WTC11 (cell line): ENCODE data around the gene LHFPL6. TPM values are rescaled to one million over a fixed set of nuclear protein-coding genes. Genes with fewer than 3 reads are reported as not detected.

ENCODE experiments used
- ATAC-seq: fragments of 200-7000 bp; cut with Tn5 transposase; 2 replicates; pipeline ENCODE4 v1.10.0; 2021; ENCODE audit warnings: mild to moderate bottlenecking, moderate library complexity
- CTCF ChIA-PET: fragments of 300-600 bp; sonication (Branson Sonifier 250); formaldehyde crosslinking; loops from one replicate; lab custom pipeline; 2021; ENCODE audit warnings: antibody characterized with exemption; lab: Charles Lee
- POLR2A ChIA-PET: fragments of 350-600 bp; sonication (Branson Sonifier 250); formaldehyde crosslinking; loops from one replicate; lab custom pipeline; 2021; ENCODE audit warnings: antibody characterized with exemption; lab: Charles Lee
- DNase-seq: peaks from one replicate; pipeline ENCODE4 v3.0.0; 2021; ENCODE audit warnings: low spot score
- H3K27ac Mint-ChIP-seq: 2 replicates; pipeline ENCODE4 v1.8.0; 2021; ENCODE audit warnings: mixed read lengths
- H3K27me3 Mint-ChIP-seq: 2 replicates; pipeline ENCODE4 v1.8.0; 2021; ENCODE audit warnings: low read depth, mild to moderate bottlenecking, moderate library complexity, mixed read lengths
- H3K36me3 Mint-ChIP-seq: 2 replicates; pipeline ENCODE4 v1.8.0; 2021; ENCODE audit warnings: mixed read lengths
- H3K4me1 Mint-ChIP-seq: 2 replicates; pipeline ENCODE4 v1.8.0; 2022; ENCODE audit warnings: mixed read lengths
- H3K4me3 Mint-ChIP-seq: 2 replicates; pipeline ENCODE4 v1.8.0; 2021; ENCODE audit warnings: mild to moderate bottlenecking, moderate library complexity, mixed read lengths
- H3K9me3 Mint-ChIP-seq: 2 replicates; pipeline ENCODE4 v1.8.0; 2021; ENCODE audit warnings: mixed read lengths
- GABPB1 ChIP-seq: sonication (generic); formaldehyde crosslinking; IDR thresholded peaks from 2 replicates; pipeline ENCODE4 v1.8.1; 2023; ENCODE audit warnings: mild to moderate bottlenecking, missing genetic modification reagents
- OVOL2 ChIP-seq: fragments of 250-450 bp; sonication (Bioruptor Pico); IDR thresholded peaks from 2 replicates; pipeline ENCODE4 v1.9.0; 2021; ENCODE audit warnings: mild to moderate bottlenecking, borderline replicate concordance
- PRRX2 ChIP-seq: fragments of 250-450 bp; sonication (Bioruptor Pico); IDR thresholded peaks from 2 replicates; pipeline ENCODE4 v1.8.0; 2021; ENCODE audit warnings: mild to moderate bottlenecking
- RORB ChIP-seq: fragments of 250-450 bp; sonication (Bioruptor Pico); IDR thresholded peaks from 2 replicates; pipeline ENCODE4 v1.9.0; 2021; ENCODE audit warnings: mild to moderate bottlenecking
- SP1 ChIP-seq: sonication (generic); formaldehyde crosslinking; conservative IDR thresholded peaks from 2 replicates; pipeline ENCODE4 v1.8.1; 2022; ENCODE audit warnings: missing genetic modification reagents
- total RNA-seq: library from RNA; stranded (reverse); gene quantifications from 3 replicates; pipeline ENCODE4 v1.2.3, GENCODE V29; 2021
- TF ChIP-seq, protein P1 (sequence below): sonication (generic); formaldehyde crosslinking; IDR thresholded peaks from 2 replicates; pipeline ENCODE4 v1.8.1; 2022; ENCODE audit warnings: low read depth, missing genetic modification reagents, borderline replicate concordance
- TF ChIP-seq, protein P2 (sequence below): fragments of 250-450 bp; sonication (Bioruptor Pico); IDR thresholded peaks from 2 replicates; pipeline ENCODE4 v1.9.0; 2021; ENCODE audit warnings: moderate library complexity, mild to moderate bottlenecking, inconsistent platforms, borderline replicate concordance
- TF ChIP-seq, protein P3 (sequence below): sonication (generic); formaldehyde crosslinking; IDR thresholded peaks from 2 replicates; pipeline ENCODE4 v1.8.0; 2023; ENCODE audit warnings: mild to moderate bottlenecking, missing genetic modification reagents
- TF ChIP-seq, protein P4 (sequence below): sonication (generic); formaldehyde crosslinking; IDR thresholded peaks from 2 replicates; pipeline ENCODE4 v1.8.1; 2022; ENCODE audit warnings: mild to moderate bottlenecking, missing genetic modification reagents, moderate library complexity, borderline replicate concordance
- TF ChIP-seq, protein P5 (sequence below): sonication (generic); formaldehyde crosslinking; IDR thresholded peaks from 2 replicates; pipeline ENCODE4 v1.8.1; 2023; ENCODE audit warnings: mild to moderate bottlenecking, moderate library complexity, missing genetic modification reagents
- TF ChIP-seq, protein P6 (sequence below): fragments of 250-450 bp; sonication (Bioruptor Pico); IDR thresholded peaks from 2 replicates; pipeline ENCODE4 v1.8.0; 2021; ENCODE audit warnings: mild to moderate bottlenecking

LHFPL6 gene
- total RNA-seq, 1 experiment from 2014 or later = 4.5 TPM

DNA sequence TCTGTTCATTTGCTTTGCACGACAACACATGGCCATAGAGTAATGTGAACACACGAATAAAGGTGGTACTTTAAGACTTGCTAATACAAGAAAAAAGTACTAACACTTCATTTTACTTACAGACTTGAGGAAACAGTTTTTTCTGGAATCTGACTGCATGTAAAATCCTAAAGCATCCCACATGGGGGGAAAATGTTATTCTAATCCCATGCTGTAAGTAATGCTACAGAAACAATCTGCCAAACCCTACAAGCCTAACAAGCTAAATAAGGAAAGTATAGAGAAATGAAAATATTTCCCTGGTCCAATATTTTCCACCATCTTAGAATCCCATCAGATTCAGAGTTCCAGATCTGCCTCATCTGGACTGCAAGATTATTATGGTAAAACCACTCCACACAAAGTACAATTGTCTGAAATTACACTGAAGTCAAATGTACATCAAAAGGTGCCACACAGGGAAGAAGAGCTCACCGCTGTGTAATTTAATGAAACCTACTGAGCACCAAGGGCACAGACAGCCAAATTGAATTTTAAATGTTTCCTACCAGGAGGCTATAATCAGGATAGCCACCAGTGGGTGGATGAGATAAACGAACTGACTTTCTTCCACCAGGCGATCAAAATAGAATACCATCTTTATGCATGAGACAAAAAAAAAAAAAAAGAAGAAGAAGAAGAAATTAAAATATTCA is 22.0 kb downstream of the LHFPL6 start (continued):
- TF ChIP-seq, protein P1, sequence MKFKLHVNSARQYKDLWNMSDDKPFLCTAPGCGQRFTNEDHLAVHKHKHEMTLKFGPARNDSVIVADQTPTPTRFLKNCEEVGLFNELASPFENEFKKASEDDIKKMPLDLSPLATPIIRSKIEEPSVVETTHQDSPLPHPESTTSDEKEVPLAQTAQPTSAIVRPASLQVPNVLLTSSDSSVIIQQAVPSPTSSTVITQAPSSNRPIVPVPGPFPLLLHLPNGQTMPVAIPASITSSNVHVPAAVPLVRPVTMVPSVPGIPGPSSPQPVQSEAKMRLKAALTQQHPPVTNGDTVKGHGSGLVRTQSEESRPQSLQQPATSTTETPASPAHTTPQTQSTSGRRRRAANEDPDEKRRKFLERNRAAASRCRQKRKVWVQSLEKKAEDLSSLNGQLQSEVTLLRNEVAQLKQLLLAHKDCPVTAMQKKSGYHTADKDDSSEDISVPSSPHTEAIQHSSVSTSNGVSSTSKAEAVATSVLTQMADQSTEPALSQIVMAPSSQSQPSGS = no peak
- TF ChIP-seq, protein P2, sequence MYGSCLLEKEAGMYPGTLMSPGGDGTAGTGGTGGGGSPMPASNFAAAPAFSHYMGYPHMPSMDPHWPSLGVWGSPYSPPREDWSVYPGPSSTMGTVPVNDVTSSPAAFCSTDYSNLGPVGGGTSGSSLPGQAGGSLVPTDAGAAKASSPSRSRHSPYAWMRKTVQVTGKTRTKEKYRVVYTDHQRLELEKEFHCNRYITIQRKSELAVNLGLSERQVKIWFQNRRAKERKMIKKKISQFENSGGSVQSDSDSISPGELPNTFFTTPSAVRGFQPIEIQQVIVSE (CRISPR knock-in tag) = no peak
- TF ChIP-seq, protein P3, sequence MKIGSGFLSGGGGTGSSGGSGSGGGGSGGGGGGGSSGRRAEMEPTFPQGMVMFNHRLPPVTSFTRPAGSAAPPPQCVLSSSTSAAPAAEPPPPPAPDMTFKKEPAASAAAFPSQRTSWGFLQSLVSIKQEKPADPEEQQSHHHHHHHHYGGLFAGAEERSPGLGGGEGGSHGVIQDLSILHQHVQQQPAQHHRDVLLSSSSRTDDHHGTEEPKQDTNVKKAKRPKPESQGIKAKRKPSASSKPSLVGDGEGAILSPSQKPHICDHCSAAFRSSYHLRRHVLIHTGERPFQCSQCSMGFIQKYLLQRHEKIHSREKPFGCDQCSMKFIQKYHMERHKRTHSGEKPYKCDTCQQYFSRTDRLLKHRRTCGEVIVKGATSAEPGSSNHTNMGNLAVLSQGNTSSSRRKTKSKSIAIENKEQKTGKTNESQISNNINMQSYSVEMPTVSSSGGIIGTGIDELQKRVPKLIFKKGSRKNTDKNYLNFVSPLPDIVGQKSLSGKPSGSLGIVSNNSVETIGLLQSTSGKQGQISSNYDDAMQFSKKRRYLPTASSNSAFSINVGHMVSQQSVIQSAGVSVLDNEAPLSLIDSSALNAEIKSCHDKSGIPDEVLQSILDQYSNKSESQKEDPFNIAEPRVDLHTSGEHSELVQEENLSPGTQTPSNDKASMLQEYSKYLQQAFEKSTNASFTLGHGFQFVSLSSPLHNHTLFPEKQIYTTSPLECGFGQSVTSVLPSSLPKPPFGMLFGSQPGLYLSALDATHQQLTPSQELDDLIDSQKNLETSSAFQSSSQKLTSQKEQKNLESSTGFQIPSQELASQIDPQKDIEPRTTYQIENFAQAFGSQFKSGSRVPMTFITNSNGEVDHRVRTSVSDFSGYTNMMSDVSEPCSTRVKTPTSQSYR (CRISPR knock-in tag) = no peak
- TF ChIP-seq RORB (CRISPR knock-in tag) = no peak
- TF ChIP-seq OVOL2 = no peak

DNA sequence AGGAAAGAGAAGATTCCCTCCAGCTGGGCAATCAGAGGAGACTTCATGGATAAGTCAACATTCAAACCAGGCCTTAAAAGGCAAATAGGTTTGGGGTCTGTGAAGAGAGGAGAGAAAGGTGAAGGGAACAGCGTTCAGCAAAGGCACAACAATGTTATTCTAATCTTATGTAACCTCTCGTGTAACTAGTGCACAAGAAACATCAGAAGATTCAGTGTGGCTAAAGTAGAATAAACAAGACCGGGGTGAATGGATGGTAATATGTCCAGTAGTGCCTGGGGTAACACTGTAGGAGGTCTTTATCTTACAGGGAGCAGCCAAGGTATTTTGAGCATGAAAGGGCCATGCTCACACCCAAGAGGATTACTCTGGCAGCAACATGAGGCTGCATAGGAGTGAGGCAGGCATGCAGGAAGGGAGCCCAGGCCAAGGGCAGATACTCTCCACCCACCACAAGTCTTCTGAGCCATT is 24.1 kb downstream of the LHFPL6 start:
- H3K4me1 Mint-ChIP-seq = peaks cover 26% of the 10 kb centered on the region
- no peak for DNase-seq
- no peak overlapping the region for H3K27ac Mint-ChIP-seq
- ChIA-PET POLR2A (no interaction called here), CTCF (no interaction called here)
- H3K36me3 Mint-ChIP-seq = no peaks in the 10 kb centered on the region
- H3K9me3 Mint-ChIP-seq = no peaks in the 10 kb centered on the region
- TF ChIP-seq SP1 (no peak), PRRX2 (CRISPR knock-in tag) (no peak), GABPB1 (CRISPR knock-in tag) (no peak)
- TF ChIP-seq, protein P4, sequence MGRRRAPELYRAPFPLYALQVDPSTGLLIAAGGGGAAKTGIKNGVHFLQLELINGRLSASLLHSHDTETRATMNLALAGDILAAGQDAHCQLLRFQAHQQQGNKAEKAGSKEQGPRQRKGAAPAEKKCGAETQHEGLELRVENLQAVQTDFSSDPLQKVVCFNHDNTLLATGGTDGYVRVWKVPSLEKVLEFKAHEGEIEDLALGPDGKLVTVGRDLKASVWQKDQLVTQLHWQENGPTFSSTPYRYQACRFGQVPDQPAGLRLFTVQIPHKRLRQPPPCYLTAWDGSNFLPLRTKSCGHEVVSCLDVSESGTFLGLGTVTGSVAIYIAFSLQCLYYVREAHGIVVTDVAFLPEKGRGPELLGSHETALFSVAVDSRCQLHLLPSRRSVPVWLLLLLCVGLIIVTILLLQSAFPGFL (CRISPR knock-in tag) = no peak
- TF ChIP-seq, protein P3 (CRISPR knock-in tag) = no peak
- TF ChIP-seq, protein P5, sequence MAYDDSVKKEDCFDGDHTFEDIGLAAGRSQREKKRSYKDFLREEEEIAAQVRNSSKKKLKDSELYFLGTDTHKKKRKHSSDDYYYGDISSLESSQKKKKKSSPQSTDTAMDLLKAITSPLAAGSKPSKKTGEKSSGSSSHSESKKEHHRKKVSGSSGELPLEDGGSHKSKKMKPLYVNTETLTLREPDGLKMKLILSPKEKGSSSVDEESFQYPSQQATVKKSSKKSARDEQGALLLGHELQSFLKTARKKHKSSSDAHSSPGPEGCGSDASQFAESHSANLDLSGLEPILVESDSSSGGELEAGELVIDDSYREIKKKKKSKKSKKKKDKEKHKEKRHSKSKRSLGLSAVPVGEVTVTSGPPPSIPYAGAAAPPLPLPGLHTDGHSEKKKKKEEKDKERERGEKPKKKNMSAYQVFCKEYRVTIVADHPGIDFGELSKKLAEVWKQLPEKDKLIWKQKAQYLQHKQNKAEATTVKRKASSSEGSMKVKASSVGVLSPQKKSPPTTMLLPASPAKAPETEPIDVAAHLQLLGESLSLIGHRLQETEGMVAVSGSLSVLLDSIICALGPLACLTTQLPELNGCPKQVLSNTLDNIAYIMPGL (CRISPR knock-in tag) = no peak
- TF ChIP-seq, protein P6, sequence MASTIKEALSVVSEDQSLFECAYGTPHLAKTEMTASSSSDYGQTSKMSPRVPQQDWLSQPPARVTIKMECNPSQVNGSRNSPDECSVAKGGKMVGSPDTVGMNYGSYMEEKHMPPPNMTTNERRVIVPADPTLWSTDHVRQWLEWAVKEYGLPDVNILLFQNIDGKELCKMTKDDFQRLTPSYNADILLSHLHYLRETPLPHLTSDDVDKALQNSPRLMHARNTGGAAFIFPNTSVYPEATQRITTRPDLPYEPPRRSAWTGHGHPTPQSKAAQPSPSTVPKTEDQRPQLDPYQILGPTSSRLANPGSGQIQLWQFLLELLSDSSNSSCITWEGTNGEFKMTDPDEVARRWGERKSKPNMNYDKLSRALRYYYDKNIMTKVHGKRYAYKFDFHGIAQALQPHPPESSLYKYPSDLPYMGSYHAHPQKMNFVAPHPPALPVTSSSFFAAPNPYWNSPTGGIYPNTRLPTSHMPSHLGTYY (CRISPR knock-in tag) = no peak
- no peaks in the 10 kb centered on the region; the same call in 1 of the 2 replicates for H3K27me3 Mint-ChIP-seq
- peak; percentile 87 for ATAC-seq
- H3K4me3 Mint-ChIP-seq = no peak overlapping the region
